IMR-90 (cell line): ENCODE results near the gene ZBTB4. TPM values are rescaled to one million over a fixed set of nuclear protein-coding genes. Genes with fewer than 3 reads are reported as not detected.

Experiments
- ATAC-seq: fragments of 200-7000 bp; cut with Tn5 transposase; 2 replicates; pipeline ENCODE4 v1.9.1; 2020; ENCODE audit warnings: low read depth, mild to moderate bottlenecking, moderate library complexity
- BruUV-seq: library from RNA; stranded (reverse); fragments of 400-500 nt; replicated peaks from 2 replicates; lab custom pipeline; 2021; lab: Mats Ljungman, UMichigan
- CTCF ChIA-PET: fragments of 300-600 bp; formaldehyde crosslinking; extraction: SDS; loops from one replicate; lab custom pipeline; 2021; ENCODE audit warnings: antibody characterized with exemption; lab: Yijun Ruan, JAX
- POLR2A ChIA-PET: fragments of 300-600 bp; sonication (Branson Sonifier 250); formaldehyde crosslinking; loops from one replicate; lab custom pipeline; 2022; ENCODE audit warnings: antibody characterized with exemption; ENCODE audit not compliant: unreplicated experiment; lab: Charles Lee
- DNase-seq: peaks from one replicate; pipeline ENCODE4 v3.0.0; 2013
- H2AFZ ChIP-seq: replicated peaks from 2 replicates; pipeline ENCODE3; 2013; ENCODE audit warnings: low read length, mild to moderate bottlenecking; ENCODE audit not compliant: poor library complexity
- H2AK5ac ChIP-seq: 2 replicates; pipeline ENCODE4 v1.6.1; 2013; ENCODE audit warnings: low read depth, low read length, inconsistent platforms
- H2AK9ac ChIP-seq: replicated peaks from 2 replicates; pipeline ENCODE3; 2013; ENCODE audit warnings: mild to moderate bottlenecking, low read depth, low read length, moderate library complexity; ENCODE audit not compliant: poor library complexity
- H2BK120ac ChIP-seq: 2 replicates; pipeline ENCODE4 v1.6.1; 2013; ENCODE audit warnings: low read depth, low read length, inconsistent platforms
- H2BK15ac ChIP-seq: 3 replicates; pipeline ENCODE4 v1.6.1; 2013; ENCODE audit warnings: low read depth, low read length, inconsistent platforms
- H2BK20ac ChIP-seq: 2 replicates; pipeline ENCODE4 v1.6.1; 2013; ENCODE audit warnings: low read depth, mild to moderate bottlenecking, inconsistent platforms, low read length, moderate library complexity
- H2BK5ac ChIP-seq: 2 replicates; pipeline ENCODE4 v1.6.1; 2013; ENCODE audit warnings: mild to moderate bottlenecking, low read depth, low read length, inconsistent platforms; ENCODE audit not compliant: poor library complexity, severe bottlenecking
- H3K14ac ChIP-seq: replicated peaks from 2 replicates; pipeline ENCODE4 v1.6.1; 2013; ENCODE audit warnings: low read depth, low read length, inconsistent platforms
- H3K18ac ChIP-seq: 2 replicates; pipeline ENCODE4 v1.6.1; 2013; ENCODE audit warnings: low read depth, low read length, control low read depth
- H3K23ac ChIP-seq: 2 replicates; pipeline ENCODE4 v1.6.1; 2013; ENCODE audit warnings: low read depth, low read length, inconsistent platforms
- H3K27ac ChIP-seq: 2 replicates; pipeline ENCODE4 v1.5.1; 2013; ENCODE audit warnings: mild to moderate bottlenecking, control low read depth, low read length; ENCODE audit not compliant: insufficient read depth
- H3K27me3 ChIP-seq: 2 replicates; pipeline ENCODE4 v1.6.1; 2013; ENCODE audit warnings: low read length; ENCODE audit not compliant: control insufficient read depth, insufficient read depth
- H3K36me3 ChIP-seq: 2 replicates; pipeline ENCODE4 v1.6.1; 2013; ENCODE audit warnings: low read length, mixed read lengths; ENCODE audit not compliant: control insufficient read depth, insufficient read depth
- H3K4ac ChIP-seq: 2 replicates; pipeline ENCODE4 v1.6.1; 2013; ENCODE audit warnings: low read depth, low read length, inconsistent platforms
- H3K4me1 ChIP-seq: 2 replicates; pipeline ENCODE4 v1.6.1; 2013; ENCODE audit warnings: low read length, mixed read lengths; ENCODE audit not compliant: control insufficient read depth, insufficient read depth
- H3K4me2 ChIP-seq: 2 replicates; pipeline ENCODE4 v1.6.1; 2013; ENCODE audit warnings: low read depth, mild to moderate bottlenecking, control low read depth, low read length, moderate library complexity
- H3K4me3 ChIP-seq: 2 replicates; pipeline ENCODE4 v1.5.1; 2013; ENCODE audit warnings: low read depth, mild to moderate bottlenecking, control low read depth, low read length, moderate library complexity; ENCODE audit not compliant: insufficient read depth
- H3K56ac ChIP-seq: 2 replicates; pipeline ENCODE4 v1.6.1; 2013; ENCODE audit warnings: low read length, inconsistent platforms; ENCODE audit not compliant: insufficient read depth; ENCODE audit errors: extremely low read depth
- H3K79me1 ChIP-seq, 2 experiments: 2 replicates each; pipeline ENCODE4 v1.6.1; 2013; ENCODE audit warnings: low read length in 2 of 2, inconsistent platforms in 1 of 2, low read depth in 1 of 2
- H3K9ac ChIP-seq: 2 replicates; pipeline ENCODE4 v1.6.1; 2013; ENCODE audit warnings: low read depth, low read length, control low read depth
- H3K9me1 ChIP-seq: 2 replicates; pipeline ENCODE4 v1.6.1; 2013; ENCODE audit warnings: low read length, inconsistent platforms; ENCODE audit not compliant: insufficient read depth
- H3K9me3 ChIP-seq: 2 replicates; pipeline ENCODE4 v1.6.1; 2013; ENCODE audit warnings: low read length; ENCODE audit not compliant: control insufficient read depth, insufficient read depth
- H4K20me1 ChIP-seq: 2 replicates; pipeline ENCODE4 v1.6.1; 2013; ENCODE audit warnings: low read length, inconsistent platforms; ENCODE audit not compliant: insufficient read depth
- H4K5ac ChIP-seq: 2 replicates; pipeline ENCODE4 v1.6.1; 2013; ENCODE audit warnings: mild to moderate bottlenecking, low read depth, low read length, control low read depth
- H4K8ac ChIP-seq, 2 experiments: 2 replicates each; pipeline ENCODE4 v1.6.1; 2013; ENCODE audit warnings: low read depth in 2 of 2, low read length in 2 of 2, control low read depth in 1 of 2, inconsistent platforms in 1 of 2
- H4K91ac ChIP-seq: 2 replicates; pipeline ENCODE4 v1.6.1; 2013; ENCODE audit warnings: low read depth, low read length, inconsistent platforms; ENCODE audit not compliant: insufficient read depth
- BHLHE40 ChIP-seq: fragments of 150-350 bp; IDR thresholded peaks from 2 replicates; pipeline ENCODE4 v1.6.1; 2016; ENCODE audit warnings: mild to moderate bottlenecking, low read depth, low read length
- CEBPB ChIP-seq: IDR thresholded peaks from 2 replicates; pipeline ENCODE4 v1.6.1; 2012; ENCODE audit warnings: low read depth, low read length, improper control_type of control experiment
- CHD1 ChIP-seq: IDR thresholded peaks from 2 replicates; pipeline ENCODE4 v1.6.1; 2012; ENCODE audit warnings: low read depth, low read length, improper control_type of control experiment
- CTCF ChIP-seq: conservative IDR thresholded peaks from 2 replicates; pipeline ENCODE4 v1.5.1; 2012; ENCODE audit warnings: mild to moderate bottlenecking, low read depth, low read length, improper control_type of control experiment
- ELK1 ChIP-seq: fragments of 150-350 bp; IDR thresholded peaks from 2 replicates; pipeline ENCODE4 v1.6.1; 2016; ENCODE audit warnings: low read depth, mild to moderate bottlenecking, low read length, moderate library complexity, borderline replicate concordance
- FOS ChIP-seq: fragments of 150-350 bp; IDR thresholded peaks from 2 replicates; pipeline ENCODE4 v1.6.1; 2016; ENCODE audit warnings: low read depth, low read length
- MAFK ChIP-seq: IDR thresholded peaks from 2 replicates; pipeline ENCODE4 v1.6.1; 2012; ENCODE audit warnings: low read depth, low read length, improper control_type of control experiment
- MXI1 ChIP-seq: IDR thresholded peaks from 2 replicates; pipeline ENCODE4 v1.6.1; 2012; ENCODE audit warnings: low read depth, mild to moderate bottlenecking, low read length, moderate library complexity, borderline replicate concordance
- NFE2L2 ChIP-seq: fragments of 150-350 bp; IDR thresholded peaks from 2 replicates; pipeline ENCODE4 v1.6.1; 2016; ENCODE audit warnings: low read depth, mild to moderate bottlenecking, low read length
- POLR2A ChIP-seq: IDR thresholded peaks from 2 replicates; pipeline ENCODE4 v1.6.1; 2012; ENCODE audit warnings: mild to moderate bottlenecking, low read depth, low read length
- RAD21 ChIP-seq: IDR thresholded peaks from 2 replicates; pipeline ENCODE4 v1.6.1; 2012; ENCODE audit warnings: low read length, improper control_type of control experiment
- RCOR1 ChIP-seq: IDR thresholded peaks from 2 replicates; pipeline ENCODE4 v1.6.1; 2012; ENCODE audit warnings: mild to moderate bottlenecking, low read length, improper control_type of control experiment; ENCODE audit not compliant: insufficient replicate concordance
- RFX5 ChIP-seq: IDR thresholded peaks from 2 replicates; pipeline ENCODE4 v1.8.0; 2012; ENCODE audit warnings: low read depth, mild to moderate bottlenecking, low read length, moderate library complexity
- SMC3 ChIP-seq: fragments of 150-350 bp; IDR thresholded peaks from 2 replicates; pipeline ENCODE4 v1.6.1; 2016; ENCODE audit warnings: low read depth, mild to moderate bottlenecking, antibody characterized with exemption, low read length, moderate library complexity
- USF2 ChIP-seq: fragments of 150-350 bp; IDR thresholded peaks from 2 replicates; pipeline ENCODE4 v1.6.1; 2017; ENCODE audit warnings: mild to moderate bottlenecking, antibody characterized with exemption, low read length, low read depth
- WGBS, 2 experiments: methylation state at CpG; one replicate each; pipeline versions ENCODE4 v1.1.5 to v1.1.7; 2013; ENCODE audit warnings: missing lambda C conversion rate in 2 of 2; ENCODE audit not compliant: insufficient read length in 1 of 2; ENCODE audit errors: extremely low coverage in 2 of 2; 5-methylcytosine and 5-hydroxymethylcytosine counted together
- dilution Hi-C: fragments of 300-500 bp; cut with HindIII; formaldehyde crosslinking; loops from one replicate; pipeline ENCODE4 v1.14.3; 2018; ENCODE audit warnings: low sequenced_read_pairs; ENCODE audit not compliant: unreplicated experiment
- in situ Hi-C: fragments of 300-500 bp; cut with MboI; formaldehyde crosslinking; loops from 3 replicates; pipeline ENCODE4 v1.14.3; 2019; ENCODE audit warnings: low sequenced_read_pairs, inconsistent platforms, mixed read lengths
- intact Hi-C: fragments of 100-400 bp; cut with micrococcal nuclease; formaldehyde crosslinking; loops from 2 replicates; pipeline ENCODE4 v1.10.0; 2022
- polyA plus RNA-seq, 3 experiments: library from polyadenylated mRNA; depleted of rRNA; stranded (reverse); fragments of >200 nt; gene quantifications; 2 replicates each; pipeline ENCODE4 v1.2.3, GENCODE V29; 2012; ENCODE audit warnings: low replicate concordance in 1 of 3
- total RNA-seq: library from RNA; depleted of rRNA; stranded (reverse); fragments of >200 nt; gene quantifications from 2 replicates; pipeline ENCODE4 v1.2.3, GENCODE V29; 2012

Gene ZBTB4
- total and polyA plus RNA-seq, 2 of the 4 experiments (the other 2 are of a cell fraction): 6.3 to 20.3 TPM

GRCh38 chr17:7425756-7426155 is 53.7 kb downstream of the ZBTB4 start:
- POLR2A ChIA-PET: interaction anchor here (0.6 kb wide), 1 partner anchor 74 kb away, joined by 3 read pairs; no protein-coding TSS in a partner anchor
- dilution Hi-C loops (no loop called here), intact Hi-C loops (no loop called here), in situ Hi-C loops (no loop called here)
- Histone ChIP-seq H3K4me2 (no peak overlapping the region), H4K20me1 (no peaks in the 10 kb centered on the region), H2BK5ac (no peak overlapping the region), H2AK9ac (no peak overlapping the region), H3K4ac (no peak overlapping the region), H2BK20ac (no peak overlapping the region), H3K56ac (no peak overlapping the region), H2AK5ac (no peak overlapping the region), H4K5ac (no peak overlapping the region), H2BK15ac (no peak overlapping the region), H3K79me1 (no peaks in the 10 kb centered on the region), H3K9me1 (0 out of 2 replicates have a peak, but pooled peaks cover 3% of the 10 kb centered on the region), H3K23ac (no peak overlapping the region), H3K9me3 (no peaks in the 10 kb centered on the region), H3K4me3 (no peak overlapping the region), H4K91ac (no peak overlapping the region), H3K36me3 (no peaks in the 10 kb centered on the region), H2AFZ (no peak overlapping the region), H3K14ac (no peak overlapping the region), H3K9ac (no peak overlapping the region), H3K4me1 (no peaks in the 10 kb centered on the region), H4K8ac (no peak overlapping the region), H3K27ac (no peak overlapping the region), H3K27me3 (peaks cover 2% of the 10 kb centered on the region; the same call in 1 of the 2 replicates), H3K18ac (no peak overlapping the region), H2BK120ac (no peak overlapping the region)
- DNase-seq (no peak), ATAC-seq (no peak)
- BruUV-seq: no TSS peak
- CTCF ChIA-PET: interaction anchor here (1.0 kb wide), 1 partner anchor 11 kb away, joined by 4 read pairs; no protein-coding TSS in a partner anchor
- WGBS, 2 experiments: no CpG with 5 or more reads among the region's 8 CpGs
- TF ChIP-seq POLR2A (no peak), CTCF (no peak), RAD21 (no peak), BHLHE40 (no peak), ELK1 (no peak), SMC3 (no peak), MAFK (no peak), USF2 (no peak), RFX5 (no peak), RCOR1 (no peak), NFE2L2 (no peak), CEBPB (no peak), FOS (no peak), MXI1 (no peak), CHD1 (no peak)
